ENCODE results near the gene SKOR1. TPM values are rescaled to one million over a fixed set of nuclear protein-coding genes. Genes with fewer than 3 reads are reported as not detected.

SKOR1 gene
- total and polyA plus RNA-seq, 2 of the 13 experiments (the other 11 are each of a cell fraction or from before 2014, with no cell fraction given), result 0.09 to 0.11 TPM

GRCh38 chr15:67843092-67843501 lies 17.8 kb downstream of the SKOR1 start (continued):
- peak; percentile 61; the same call in 1 of the 2 replicates for TF ChIP-seq PATZ1 (CRISPR knock-in tag; IDR thresholded peaks at IDR 0.05)

GRCh38 chr15:67843571-67844387 lies 18.5 kb downstream of the SKOR1 start:
- Histone ChIP-seq H3K36me3 (replicated peaks in 1 of 2; ENCODE audit: control insufficient read depth in 1 of 2, insufficient read depth in 2 of 2, low read length in 2 of 2) (no peaks in the 10 kb centered on the region), H3K79me2 (ENCODE audit: insufficient read depth, low read length) (no peaks in the 10 kb centered on the region), H3K4me3 (replicated peaks in 1 of 3; ENCODE audit: insufficient read depth in 1 of 3, low read depth in 2 of 3, low read length in 3 of 3) (peak overlapping the region; percentile 47 to 69 (median 56)), H3K9me3 (ENCODE audit: low read length) (no peaks in the 10 kb centered on the region), H4K20me1 (ENCODE audit: insufficient read depth, low read length) (no peaks in the 10 kb centered on the region), H3K4me1 (ENCODE audit: insufficient read depth, low read length) (peaks cover 51% of the 10 kb centered on the region), H3K9ac (ENCODE audit: insufficient read depth, low read depth, low read length) (peak overlapping the region; percentile 58), H2AFZ (ENCODE audit: low read length) (peak overlapping the region; percentile 90), H3K27ac (ENCODE audit: extremely low read length, insufficient read depth, low read length) (peak overlapping the region; percentile 76), H3K4me2 (ENCODE audit: low read depth, low read length) (peak overlapping the region; percentile 79), H3K27me3 (ENCODE audit: control insufficient read depth in 1 of 2, insufficient read depth in 2 of 2, low read length in 2 of 2) (no peaks in the 10 kb centered on the region; a peak in 1 of 5 replicates)
- WGBS (ENCODE audit: low lambda C conversion rate), result 14% methylated on average over 7 of the region's 7 CpGs
- ATAC-seq (peak; percentile 81), DNase-seq (ENCODE audit: low spot score) (peak; percentile 87), FAIRE-seq (peak; percentile 81)
- no TSS peak for BruUV-seq (replicated peaks)
- ChIA-PET POLR2A (interaction anchor here (0.7 to 1.8 kb wide), 8 partner anchors 7 to 210 kb away, joined by 3 to 8 read pairs (median 4); partner anchors contain the start of gene PIAS1), CTCF (ENCODE audit: low intra/inter-chr PET ratio, low total read pairs) (no interaction called here)
- in situ Hi-C loops (cut with HindIII; ENCODE audit: extremely low pct_ligation_motif_present, low pct_unique_long_range_greater_than_20kb), result no loop called here
- intact Hi-C loops (cut with micrococcal nuclease; ENCODE audit: unreplicated experiment), result loop anchor here (5.0 kb wide), 1 partner anchor 209 kb away; the partner anchor contains the start of gene PIAS1
- 0 out of 2 replicates have a peak, but pooled peaks have one; percentile 20 for TF ChIP-seq HIVEP1 (CRISPR knock-in tag; IDR thresholded peaks at IDR 0.05)
- 0 out of 2 replicates have a peak, but pooled peaks have one; percentile 16 for TF ChIP-seq ZNF350 (CRISPR knock-in tag; IDR thresholded peaks at IDR 0.05; ENCODE audit: borderline replicate concordance, low read depth)
- no peak for TF ChIP-seq ATF2 (CRISPR knock-in tag; IDR thresholded peaks at IDR 0.05)
- TF ChIP-seq NFIB (CRISPR knock-in tag; IDR thresholded peaks at IDR 0.05; ENCODE audit: borderline replicate concordance), result no peak
- no peak for TF ChIP-seq AGO2 (optimal IDR thresholded peaks at IDR 0.05; ENCODE audit: low read depth, low read length)
- TF ChIP-seq ZSCAN9 (CRISPR knock-in tag; IDR thresholded peaks at IDR 0.05; ENCODE audit: borderline replicate concordance), result 0 out of 2 replicates have a peak, but pooled peaks have one; percentile 23
- TF ChIP-seq NFE2 (CRISPR knock-in tag; IDR thresholded peaks at IDR 0.05), result no peak
- TF ChIP-seq ZNF761 (CRISPR knock-in tag; conservative IDR thresholded peaks at IDR 0.05), result peak; percentile 81; the same call in 1 of the 2 replicates
- TF ChIP-seq ATF7-NPFF (CRISPR knock-in tag; IDR thresholded peaks at IDR 0.05; ENCODE audit: low read depth), result peak; percentile 51; the same call in 1 of the 2 replicates
- no peak for TF ChIP-seq REXO4 (CRISPR knock-in tag; IDR thresholded peaks at IDR 0.05; ENCODE audit: borderline replicate concordance)
- TF ChIP-seq ZFYVE20 (CRISPR knock-in tag; IDR thresholded peaks at IDR 0.05; ENCODE audit: borderline replicate concordance, low read depth), result no peak
- peak; percentile 86 for TF ChIP-seq ARID5B (CRISPR knock-in tag; IDR thresholded peaks at IDR 0.05)

Data from HepG2 (cell line).